ENCODE data around the gene IL6ST.

GRCh38 chr5:55895346-55895745 lies 99.4 kb downstream of the IL6ST start:
- TF ChIP-seq CTCF (conservative IDR thresholded peaks at IDR 0.05) (no peak), EZH2 (IDR thresholded peaks at IDR 0.05; ENCODE audit: low read depth) (no peak)

Measured in PC-9 (cell line).